Caco-2 (cell line): ENCODE results near the gene CTCF. TPM values are rescaled to one million over a fixed set of nuclear protein-coding genes. Genes with fewer than 3 reads are reported as not detected.

Source experiments
- BruUV-seq: library from RNA; stranded (reverse); fragments of 400-500 nt; replicated peaks from 2 replicates; lab custom pipeline; 2021; lab: Mats Ljungman, UMichigan
- CTCF ChIA-PET: fragments of 300-600 bp; sonication (Branson Sonifier 250); formaldehyde crosslinking; loops from one replicate; lab custom pipeline; 2022; ENCODE audit warnings: antibody characterized with exemption; lab: Charles Lee
- POLR2A ChIA-PET: fragments of 300-600 bp; sonication (Branson Sonifier 250); formaldehyde crosslinking; loops from one replicate; lab custom pipeline; 2022; ENCODE audit warnings: antibody characterized with exemption; lab: Charles Lee
- DNase-seq, 2 experiments: peaks; one replicate each; pipeline versions ENCODE4 v3.0.0 to v3.0.0-alpha.2; 2020 to 2022
- H3K27me3 ChIP-seq: replicated peaks from 2 replicates; pipeline ENCODE4 v1.6.0; 2011; ENCODE audit warnings: low read length; ENCODE audit not compliant: control insufficient read depth, insufficient read depth
- H3K36me3 ChIP-seq: 2 replicates; pipeline ENCODE4 v1.5.1; 2011; ENCODE audit warnings: low read length; ENCODE audit not compliant: control insufficient read depth, insufficient read depth
- H3K4me1 ChIP-seq: fragments of 250-450 bp; sonication (Bioruptor Pico); 2 replicates; pipeline ENCODE4 v1.5.1; 2020; ENCODE audit warnings: mild to moderate bottlenecking
- H3K4me3 ChIP-seq: 2 replicates; pipeline ENCODE4 v1.5.1; 2011; ENCODE audit warnings: low read depth, mild to moderate bottlenecking, control low read depth, low read length
- H3K9me3 ChIP-seq: fragments of 250-450 bp; sonication (Bioruptor Pico); 2 replicates; pipeline ENCODE4 v1.5.1; 2020; ENCODE audit warnings: mild to moderate bottlenecking, moderate library complexity
- H3K27ac Mint-ChIP-seq: one replicate; pipeline ENCODE4 v1.8.0; 2022; ENCODE audit warnings: mixed read lengths; ENCODE audit not compliant: unreplicated experiment
- H3K27me3 Mint-ChIP-seq: one replicate; pipeline ENCODE4 v1.8.0; 2022; ENCODE audit warnings: mixed read lengths; ENCODE audit not compliant: insufficient read depth, unreplicated experiment
- H3K36me3 Mint-ChIP-seq: one replicate; pipeline ENCODE4 v1.8.0; 2022; ENCODE audit warnings: mild to moderate bottlenecking, mixed read lengths; ENCODE audit not compliant: insufficient read depth, unreplicated experiment
- H3K4me1 Mint-ChIP-seq: one replicate; pipeline ENCODE4 v1.8.0; 2022; ENCODE audit warnings: low read depth, mixed read lengths; ENCODE audit not compliant: unreplicated experiment
- H3K4me3 Mint-ChIP-seq: one replicate; pipeline ENCODE4 v1.8.0; 2022; ENCODE audit warnings: mild to moderate bottlenecking, moderate library complexity, mixed read lengths; ENCODE audit not compliant: unreplicated experiment
- H3K9me3 Mint-ChIP-seq: one replicate; pipeline ENCODE4 v1.8.0; 2022; ENCODE audit warnings: mixed read lengths; ENCODE audit not compliant: unreplicated experiment
- CTCF ChIP-seq, 2 experiments: fragments of 200-600 bp in 1 of 2; IDR thresholded peaks; 1 replicate in 1 of 2; 2 replicates in 1 of 2; pipeline versions ENCODE4 v1.5.1 to v1.8.0; 2011 to 2022; ENCODE audit warnings: antibody characterized with exemption in 1 of 2, control low read depth in 1 of 2, inconsistent platforms in 1 of 2, low read depth in 1 of 2, low read length in 1 of 2, mild to moderate bottlenecking in 1 of 2, moderate library complexity in 1 of 2; ENCODE audit not compliant: insufficient read depth in 1 of 2, severe bottlenecking in 1 of 2, unreplicated experiment in 1 of 2
- intact Hi-C: fragments of 100-400 bp; cut with micrococcal nuclease; formaldehyde crosslinking; loops from one replicate; pipeline ENCODE4 v1.10.0; 2022; ENCODE audit not compliant: unreplicated experiment
- total RNA-seq: library from RNA; stranded (reverse); gene quantifications from 2 replicates; pipeline ENCODE4 v1.2.3, GENCODE V29; 2022

CTCF gene
- total RNA-seq, 1 experiment from 2014 or later: 67.8 TPM

DNA sequence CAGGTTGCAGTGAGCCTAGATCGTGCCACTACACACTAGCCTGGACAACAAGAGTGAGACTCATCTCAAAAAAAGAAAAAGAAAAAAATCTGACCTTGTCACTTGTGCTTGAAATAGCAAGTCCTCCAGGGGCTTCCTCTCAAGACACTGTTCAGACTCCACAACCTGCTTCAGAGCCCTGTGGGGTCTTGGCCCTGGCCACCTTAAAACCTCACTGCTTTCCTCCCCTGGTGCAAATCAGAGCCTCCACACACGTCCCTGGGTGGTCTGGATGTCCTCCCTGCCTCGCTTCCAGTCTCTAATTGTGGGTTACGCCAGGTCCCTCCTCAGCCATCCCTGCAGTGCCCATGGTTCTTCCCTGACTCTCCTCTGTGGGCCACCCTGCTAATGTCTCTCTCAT is 93.0 kb downstream of the CTCF start:
- Histone ChIP-seq H3K27me3 (no peaks in the 10 kb centered on the region), H3K4me1 (peaks cover 12% of the 10 kb centered on the region), H3K9me3 (no peaks in the 10 kb centered on the region), H3K4me3 (no peak overlapping the region), H3K36me3 (no peaks in the 10 kb centered on the region)
- peaks cover 27% of the 10 kb centered on the region for H3K36me3 Mint-ChIP-seq
- CTCF ChIA-PET: no interaction called here
- BruUV-seq: no TSS peak
- H3K27ac Mint-ChIP-seq: no peak overlapping the region
- H3K9me3 Mint-ChIP-seq: no peaks in the 10 kb centered on the region
- no peak overlapping the region for H3K4me3 Mint-ChIP-seq
- intact Hi-C loops: no loop called here
- H3K27me3 Mint-ChIP-seq: no peaks in the 10 kb centered on the region
- no peak for TF ChIP-seq CTCF (IDR thresholded peaks at IDR 0.05; ENCODE audit: insufficient read depth in 1 of 2, low read depth in 1 of 2, low read length in 1 of 2, severe bottlenecking in 1 of 2, unreplicated experiment in 1 of 2)
- DNase-seq: no peak
- POLR2A ChIA-PET: no interaction called here
- no peaks in the 10 kb centered on the region for H3K4me1 Mint-ChIP-seq

DNA sequence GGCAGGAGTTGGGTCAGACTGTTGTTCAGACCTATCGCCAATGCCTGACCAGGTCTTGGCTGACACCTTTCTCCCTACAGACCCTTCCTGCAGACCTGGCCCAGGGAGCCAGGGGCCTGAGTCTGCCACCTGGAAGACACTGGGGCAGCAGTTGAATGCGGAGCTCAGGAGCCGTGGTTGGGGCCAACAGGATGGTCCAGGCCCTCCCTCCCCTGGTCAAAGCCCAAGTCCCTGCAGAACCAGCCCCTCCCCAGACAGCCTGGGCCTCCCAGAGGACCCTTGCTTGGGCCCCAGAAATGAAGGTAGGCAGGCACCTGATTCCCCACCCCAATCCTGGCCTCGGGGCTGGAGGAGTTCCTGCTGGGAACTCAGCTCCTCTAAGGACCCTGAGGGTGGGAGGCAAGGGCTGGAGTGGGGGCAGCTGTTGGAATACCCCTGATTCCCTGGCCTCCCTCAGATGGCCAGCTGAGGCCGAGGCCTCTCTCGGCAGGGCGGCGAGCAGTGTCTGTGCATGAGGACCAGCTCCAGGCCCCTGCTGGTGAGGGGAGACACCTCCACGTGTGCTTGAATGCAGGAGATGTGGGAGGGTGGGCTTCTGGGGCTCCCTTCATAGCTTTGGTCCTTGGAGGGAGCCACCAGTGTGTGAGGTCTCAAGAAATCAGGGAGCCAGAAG is 94.2 kb downstream of the CTCF start:
- Histone ChIP-seq H3K36me3 (no peaks in the 10 kb centered on the region), H3K4me1 (peaks cover 18% of the 10 kb centered on the region), H3K4me3 (no peak overlapping the region), H3K27me3 (no peaks in the 10 kb centered on the region), H3K9me3 (no peaks in the 10 kb centered on the region)
- no peak for TF ChIP-seq CTCF (IDR thresholded peaks at IDR 0.05; ENCODE audit: insufficient read depth in 1 of 2, low read depth in 1 of 2, low read length in 1 of 2, severe bottlenecking in 1 of 2, unreplicated experiment in 1 of 2)
- ChIA-PET CTCF (interaction anchor here (0.9 kb wide), 1 partner anchor 95 kb away, joined by 3 read pairs; no protein-coding TSS in a partner anchor), POLR2A (no interaction called here)
- no peaks in the 10 kb centered on the region for H3K9me3 Mint-ChIP-seq
- peaks cover 38% of the 10 kb centered on the region for H3K36me3 Mint-ChIP-seq
- H3K27ac Mint-ChIP-seq: no peak overlapping the region
- intact Hi-C loops: no loop called here
- DNase-seq: no peak
- no peak overlapping the region for H3K4me3 Mint-ChIP-seq
- no peaks in the 10 kb centered on the region for H3K27me3 Mint-ChIP-seq
- no TSS peak for BruUV-seq
- no peaks in the 10 kb centered on the region for H3K4me1 Mint-ChIP-seq

DNA sequence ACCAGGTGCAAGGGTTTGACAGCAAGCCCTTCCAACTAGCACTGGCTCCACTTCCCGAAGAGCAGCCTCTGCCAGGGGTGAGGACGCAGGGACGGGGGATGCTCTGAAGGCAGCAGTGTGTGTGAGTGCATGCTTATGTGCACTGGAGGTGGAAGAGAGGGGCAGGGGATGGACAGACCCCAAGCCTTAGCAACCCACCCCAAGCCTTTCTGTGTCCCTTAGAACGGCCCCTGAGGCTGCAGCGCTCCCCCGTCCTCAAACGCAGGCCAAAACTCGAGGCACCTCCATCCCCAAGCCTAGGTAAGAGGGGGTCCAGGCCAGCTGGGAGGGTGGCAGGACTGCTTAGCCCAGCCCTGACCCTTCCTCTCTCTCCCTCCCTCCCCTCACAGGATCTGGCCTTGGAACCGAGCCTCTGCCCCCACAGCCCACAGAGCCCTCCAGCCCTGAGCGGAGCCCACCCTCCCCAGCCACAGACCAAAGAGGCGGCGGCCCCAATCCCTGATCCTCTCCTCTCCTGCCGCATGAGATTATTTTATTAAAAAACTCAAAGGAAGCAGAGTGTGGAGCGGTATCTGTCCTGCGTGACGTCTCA is 94.8 kb downstream of the CTCF start:
- CTCF ChIA-PET: no interaction called here
- POLR2A ChIA-PET: no interaction called here
- DNase-seq: no peak
- Mint-ChIP-seq H3K4me1 (no peaks in the 10 kb centered on the region), H3K4me3 (no peak overlapping the region), H3K36me3 (peaks cover 43% of the 10 kb centered on the region), H3K9me3 (no peaks in the 10 kb centered on the region), H3K27me3 (no peaks in the 10 kb centered on the region), H3K27ac (no peak overlapping the region)
- intact Hi-C loops: no loop called here
- H3K36me3 ChIP-seq: no peaks in the 10 kb centered on the region
- no peak for TF ChIP-seq CTCF (IDR thresholded peaks at IDR 0.05; ENCODE audit: insufficient read depth in 1 of 2, low read depth in 1 of 2, low read length in 1 of 2, severe bottlenecking in 1 of 2, unreplicated experiment in 1 of 2)
- H3K27me3 ChIP-seq: no peaks in the 10 kb centered on the region
- no peak overlapping the region for H3K4me3 ChIP-seq
- peaks cover 18% of the 10 kb centered on the region for H3K4me1 ChIP-seq
- BruUV-seq: no TSS peak
- H3K9me3 ChIP-seq: no peaks in the 10 kb centered on the region
